IMR-90 (cell line): Measurements from ENCODE around the gene AFAP1L1.

ENCODE experiments used
- CEBPB ChIP-seq: IDR thresholded peaks from 2 replicates; pipeline ENCODE4 v1.6.1; 2012; ENCODE audit warnings: low read depth, low read length, improper control_type of control experiment
- MAZ ChIP-seq: IDR thresholded peaks from 2 replicates; pipeline ENCODE4 v1.6.1; 2012; ENCODE audit warnings: low read depth, mild to moderate bottlenecking, low read length, improper control_type of control experiment, moderate library complexity, borderline replicate concordance
- NFE2L2 ChIP-seq: fragments of 150-350 bp; IDR thresholded peaks from 2 replicates; pipeline ENCODE4 v1.6.1; 2016; ENCODE audit warnings: low read depth, mild to moderate bottlenecking, low read length
- RCOR1 ChIP-seq: IDR thresholded peaks from 2 replicates; pipeline ENCODE4 v1.6.1; 2012; ENCODE audit warnings: mild to moderate bottlenecking, low read length, improper control_type of control experiment; ENCODE audit not compliant: insufficient replicate concordance
- SMC3 ChIP-seq: fragments of 150-350 bp; IDR thresholded peaks from 2 replicates; pipeline ENCODE4 v1.6.1; 2016; ENCODE audit warnings: low read depth, mild to moderate bottlenecking, antibody characterized with exemption, low read length, moderate library complexity
- TF ChIP-seq, protein P1 (sequence below): conservative IDR thresholded peaks from 2 replicates; pipeline ENCODE4 v1.5.1; 2012; ENCODE audit warnings: mild to moderate bottlenecking, low read depth, low read length, improper control_type of control experiment

DNA sequence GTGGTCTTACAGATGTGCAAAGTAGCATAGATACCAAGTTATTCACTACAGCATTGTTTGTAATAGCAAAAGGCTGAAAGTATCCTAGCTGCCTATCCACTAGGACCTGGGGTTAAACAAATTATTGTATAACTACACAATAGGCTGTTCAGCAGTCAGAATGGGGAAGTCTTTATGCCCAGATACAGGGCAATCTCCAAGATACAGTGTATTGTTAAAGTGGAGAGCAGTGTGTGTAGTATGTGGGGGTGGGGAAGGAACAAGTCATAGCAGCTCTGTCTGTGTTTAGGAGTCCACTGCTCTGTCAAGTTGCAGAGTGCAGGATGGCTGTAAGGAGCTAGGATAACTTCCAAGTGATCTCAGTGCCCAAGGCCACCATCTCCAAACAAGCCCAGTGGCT is 91.7 kb downstream of the AFAP1L1 start:
- TF ChIP-seq SMC3 (no peak), RCOR1 (no peak), CEBPB (no peak), NFE2L2 (no peak), MAZ (no peak)
- TF ChIP-seq, protein P1, sequence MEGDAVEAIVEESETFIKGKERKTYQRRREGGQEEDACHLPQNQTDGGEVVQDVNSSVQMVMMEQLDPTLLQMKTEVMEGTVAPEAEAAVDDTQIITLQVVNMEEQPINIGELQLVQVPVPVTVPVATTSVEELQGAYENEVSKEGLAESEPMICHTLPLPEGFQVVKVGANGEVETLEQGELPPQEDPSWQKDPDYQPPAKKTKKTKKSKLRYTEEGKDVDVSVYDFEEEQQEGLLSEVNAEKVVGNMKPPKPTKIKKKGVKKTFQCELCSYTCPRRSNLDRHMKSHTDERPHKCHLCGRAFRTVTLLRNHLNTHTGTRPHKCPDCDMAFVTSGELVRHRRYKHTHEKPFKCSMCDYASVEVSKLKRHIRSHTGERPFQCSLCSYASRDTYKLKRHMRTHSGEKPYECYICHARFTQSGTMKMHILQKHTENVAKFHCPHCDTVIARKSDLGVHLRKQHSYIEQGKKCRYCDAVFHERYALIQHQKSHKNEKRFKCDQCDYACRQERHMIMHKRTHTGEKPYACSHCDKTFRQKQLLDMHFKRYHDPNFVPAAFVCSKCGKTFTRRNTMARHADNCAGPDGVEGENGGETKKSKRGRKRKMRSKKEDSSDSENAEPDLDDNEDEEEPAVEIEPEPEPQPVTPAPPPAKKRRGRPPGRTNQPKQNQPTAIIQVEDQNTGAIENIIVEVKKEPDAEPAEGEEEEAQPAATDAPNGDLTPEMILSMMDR: no peak
